Ovary (tissue), 9 donors: ENCODE data around the gene DNAJC7. TPM values are rescaled to one million over a fixed set of nuclear protein-coding genes. Genes with fewer than 3 reads are reported as not detected.

Source experiments
- DNase-seq, 5 donors: peaks; one replicate each; pipeline ENCODE4 v3.0.0-alpha.2; 2019 to 2020
- H3K27ac ChIP-seq, 2 donors: fragments of 200-600 bp; one replicate each; pipeline versions ENCODE4 v1.5.1 to v1.8.0; 2019 to 2022
- H3K27me3 ChIP-seq: fragments of 200-600 bp; one replicate; pipeline ENCODE4 v1.8.0; 2022
- H3K36me3 ChIP-seq: fragments of 200-600 bp; sonication (generic); one replicate; pipeline ENCODE4 v1.5.1; 2019
- H3K4me1 ChIP-seq: one replicate; pipeline ENCODE4 v1.8.1; 2013; ENCODE audit warnings: mild to moderate bottlenecking, moderate library complexity; ENCODE audit not compliant: insufficient read depth
- H3K4me3 ChIP-seq: fragments of 200-600 bp; sonication (generic); one replicate; pipeline ENCODE4 v1.5.1; 2017
- H3K9me3 ChIP-seq, 2 donors: fragments of 200-600 bp in 1 of 2; sonication (generic) in 1 of 2; one replicate each; pipeline versions ENCODE4 v1.5.1 to v1.8.1; 2013 to 2019; ENCODE audit warnings: mild to moderate bottlenecking in 1 of 2, moderate library complexity in 1 of 2
- CTCF ChIP-seq, 3 donors: fragments of 450-650 bp in 2 of 3; fragments of 200-600 bp in 1 of 3; IDR thresholded peaks; one replicate each; pipeline versions ENCODE4 v1.5.1 to v1.8.0; 2016 to 2022; ENCODE audit warnings: antibody characterized with exemption in 3 of 3, mild to moderate bottlenecking in 1 of 3
- EP300 ChIP-seq: sonication (generic); formaldehyde crosslinking; IDR thresholded peaks from one replicate; pipeline ENCODE4 v1.6.1; 2017; ENCODE audit warnings: antibody characterized with exemption
- POLR2A ChIP-seq: fragments of 450-650 bp; IDR thresholded peaks from one replicate; pipeline ENCODE4 v1.6.1; 2017; ENCODE audit warnings: antibody characterized with exemption, mild to moderate bottlenecking, moderate library complexity
- WGBS, 3 donors: extraction: QIAGEN DNeasy Blood & Tissue Kit in 1 of 3; methylation state at CpG; one replicate each; pipeline versions ENCODE4 v1.1.5 to v1.1.7; 2013 to 2017; 5-methylcytosine and 5-hydroxymethylcytosine counted together
- intact Hi-C, 4 donors: fragments of 100-400 bp; cut with DNase I; formaldehyde crosslinking; loops; one replicate each; pipeline versions ENCODE4 v1.11.0 to v1.15.1; 2022 to 2023
- polyA plus RNA-seq, 2 donors: library from polyadenylated mRNA; stranded (reverse); fragments of 200-250 nt in 1 of 2; fragments of 350-450 nt in 1 of 2; fragmentation: Illumina TruSeq in 1 of 2; extraction: RNeasy Lipid Tissue Mini Kit (QIAGEN cat#74804) in 1 of 2; gene quantifications; one replicate each; pipeline ENCODE4 v1.2.3, GENCODE V29; 2013 to 2014
- total RNA-seq, 7 donors: library from RNA; depleted of rRNA in 2 of 7; stranded (reverse); fragments of >200 nt in 2 of 7; fragmentation: NEBNext Ultra II Directional in 3 of 7; extraction: Animal tissue kit (Norgen Biotek cat#: 25700) in 3 of 7; gene quantifications; one replicate each; pipeline versions ENCODE4 v1.1.0 to v1.2.4, GENCODE V29; 2016 to 2023
- donor health status: DM: no; HTN: no; CAD: no; lungs with moderate emphysema.
- donor health status: DM: no; HTN: no; CAD: no.
- donor health status: Bipolar disorder and iron deficiency.
- donor health status: DM: yes; HTN: yes; CAD: no.
- donor health status: DM: no; HTN: no; CAD: no.
- donor health status: DM: yes; HTN: yes; CAD: no.

Gene DNAJC7
- total and polyA plus RNA-seq, 9 donors: 37.7 to 102 (median 70.1) TPM

- no peak for TF ChIP-seq POLR2A
- TF ChIP-seq EP300: no peak
- TF ChIP-seq CTCF (IDR thresholded peaks at IDR 0.05): no peak
- H3K9me3 ChIP-seq: no peaks in the 10 kb centered on the region
These were observed 24.4 kb upstream of the DNAJC7 start for GRCh38 chr17:42041619-42042018.

GRCh38 chr17:42040818-42041217 lies 23.6 kb upstream of the DNAJC7 start:
- intact Hi-C loops: no loop called here
- Histone ChIP-seq H3K4me1 (peaks cover 3% of the 10 kb centered on the region), H3K4me3 (no peak overlapping the region), H3K9me3 (no peaks in the 10 kb centered on the region), H3K27ac (no peak overlapping the region), H3K36me3 (no peaks in the 10 kb centered on the region), H3K27me3 (no peaks in the 10 kb centered on the region)
- no peak for TF ChIP-seq POLR2A
- no peak for TF ChIP-seq EP300
- TF ChIP-seq CTCF (IDR thresholded peaks at IDR 0.05): no peak
- WGBS, 3 donors: 94 to 97% (median 94%) methylated on average over 8 to 10 of the region's 10 CpGs
- no peak for DNase-seq

More at GRCh38 chr17:42041619-42042018, 24.4 kb upstream of the DNAJC7 start:
- Histone ChIP-seq H3K36me3 (no peaks in the 10 kb centered on the region), H3K4me1 (peaks cover 3% of the 10 kb centered on the region), H3K27me3 (no peaks in the 10 kb centered on the region), H3K4me3 (no peak overlapping the region), H3K27ac (no peak overlapping the region)
- intact Hi-C loops: no loop called here
- DNase-seq: no peak

GRCh38 chr17:42039794-42040763 lies 22.8 kb upstream of the DNAJC7 start:
- TF ChIP-seq EP300: no peak
- no peak for TF ChIP-seq CTCF (IDR thresholded peaks at IDR 0.05)
- no peak for TF ChIP-seq POLR2A
- no peak overlapping the region for H3K27ac ChIP-seq
- H3K4me3 ChIP-seq: no peak overlapping the region
- no peaks in the 10 kb centered on the region for H3K9me3 ChIP-seq
- H3K27me3 ChIP-seq: no peaks in the 10 kb centered on the region
- peaks cover 3% of the 10 kb centered on the region for H3K4me1 ChIP-seq
- peak in 1 of 5 donors; percentile 41 for DNase-seq
- H3K36me3 ChIP-seq: no peaks in the 10 kb centered on the region
- 33 to 42% (median 40%) methylated on average over 46 to 77 of the region's 77 CpGs for WGBS, 3 donors
- intact Hi-C loops: no loop called here

- DNase-seq: no peak
- Histone ChIP-seq H3K27me3 (no peaks in the 10 kb centered on the region), H3K9me3 (no peaks in the 10 kb centered on the region), H3K27ac (no peak overlapping the region), H3K4me1 (peaks cover 3% of the 10 kb centered on the region), H3K36me3 (no peaks in the 10 kb centered on the region), H3K4me3 (no peak overlapping the region)
- WGBS, 3 donors: 86 to 89% (median 86%) methylated on average over 5 of the region's 5 CpGs
- intact Hi-C loops: no loop called here
- TF ChIP-seq EP300 (no peak), POLR2A (no peak), CTCF (IDR thresholded peaks at IDR 0.05) (no peak)
These were observed 21.2 kb upstream of the DNAJC7 start for GRCh38 chr17:42038221-42038973.
